GM08714 (cell line): ENCODE data around the gene CTBP1.

Source experiments
- H3K4me3 ChIP-seq: fragments of 200-500 bp; sonication (Bioruptor generic); 2 replicates; pipeline ENCODE4 v1.5.1; 2014; ENCODE audit warnings: mild to moderate bottlenecking, low read length, inconsistent platforms
- ZNF274 ChIP-seq: IDR thresholded peaks from 2 replicates; pipeline ENCODE4 v1.6.1; 2012; ENCODE audit warnings: mild to moderate bottlenecking, low read depth, low read length

Gene CTBP1

GRCh38 chr4:1222036-1222789 is 26.7 kb downstream of the CTBP1 start:
- no peak for TF ChIP-seq ZNF274
- H3K4me3 ChIP-seq = no peak overlapping the region

- H3K4me3 ChIP-seq = no peak overlapping the region
- no peak for TF ChIP-seq ZNF274
These were observed 27.6 kb downstream of the CTBP1 start for GRCh38 chr4:1221155-1221870.

GRCh38 chr4:1220566-1220965 is 28.4 kb downstream of the CTBP1 start:
- no peak overlapping the region for H3K4me3 ChIP-seq
- no peak for TF ChIP-seq ZNF274

GRCh38 chr4:1219566-1219950 is 29.4 kb downstream of the CTBP1 start:
- no peak for TF ChIP-seq ZNF274
- H3K4me3 ChIP-seq = peak overlapping the region; percentile 52; the same call in 1 of the 2 replicates

GRCh38 chr4:1218634-1219565 is 30.0 kb downstream of the CTBP1 start:
- H3K4me3 ChIP-seq = peak overlapping the region; percentile 40; the same call in 1 of the 2 replicates
- TF ChIP-seq ZNF274 = no peak

- no peak for TF ChIP-seq ZNF274
- no peak overlapping the region; the same call in 1 of the 2 replicates for H3K4me3 ChIP-seq
These were observed 31.6 kb downstream of the CTBP1 start for GRCh38 chr4:1217366-1217765.

- no peak overlapping the region; the same call in 1 of the 2 replicates for H3K4me3 ChIP-seq
- TF ChIP-seq ZNF274 = no peak
These were observed 32.0 kb downstream of the CTBP1 start for GRCh38 chr4:1216869-1217294.

GRCh38 chr4:1216076-1216614 is 32.8 kb downstream of the CTBP1 start:
- H3K4me3 ChIP-seq = no peak overlapping the region
- TF ChIP-seq ZNF274 = no peak

GRCh38 chr4:1215141-1216075 is 33.5 kb downstream of the CTBP1 start:
- no peak overlapping the region for H3K4me3 ChIP-seq
- TF ChIP-seq ZNF274 = no peak

GRCh38 chr4:1214101-1215095 is 34.5 kb downstream of the CTBP1 start:
- no peak overlapping the region for H3K4me3 ChIP-seq
- no peak for TF ChIP-seq ZNF274

GRCh38 chr4:1213336-1213995 is 35.5 kb downstream of the CTBP1 start:
- TF ChIP-seq ZNF274 = no peak
- no peak overlapping the region for H3K4me3 ChIP-seq
